Measurements from ENCODE around the gene SLC26A2.

SLC26A2 gene

GRCh38 chr5:149959406-149960236 lies 937 bp upstream of the SLC26A2 start:
- peak; percentile 46 for DNase-seq

- DNase-seq = no peak
Measured at GRCh38 chr5:149961186-149961685, 678 bp downstream of the SLC26A2 start.

- no peak for DNase-seq
Measured at GRCh38 chr5:149961957-149962409, 1.4 kb downstream of the SLC26A2 start.

- no peak for DNase-seq
Measured at GRCh38 chr5:149962601-149963300, 2.2 kb downstream of the SLC26A2 start.

DNA sequence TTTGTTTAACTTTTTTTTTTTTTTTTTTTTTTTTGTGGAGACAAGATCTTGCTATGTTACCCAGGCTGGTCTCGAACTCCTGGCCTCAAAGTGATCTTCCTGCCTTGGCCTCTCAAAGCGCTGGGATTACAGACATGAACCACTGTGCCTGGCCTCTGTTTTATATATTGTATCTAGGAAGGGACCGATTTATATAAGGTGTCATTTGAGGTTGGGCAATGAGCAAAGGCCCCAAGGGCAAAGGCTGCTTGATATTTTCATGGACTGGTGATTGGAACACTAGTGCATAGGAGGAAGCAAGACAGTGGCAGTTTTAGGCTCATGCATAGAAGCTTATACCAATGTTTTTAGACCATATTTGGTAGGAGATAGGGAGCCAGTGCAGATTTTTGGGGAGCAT lies 3.2 kb downstream of the SLC26A2 start:
- no peak for DNase-seq

GRCh38 chr5:149966946-149967345 lies 6.4 kb downstream of the SLC26A2 start:
- no peak for DNase-seq

GRCh38 chr5:149969181-149969930 lies 8.8 kb downstream of the SLC26A2 start:
- no peak for DNase-seq

- no peak for DNase-seq
Measured at GRCh38 chr5:149975409-149975808, 14.9 kb downstream of the SLC26A2 start.

DNA sequence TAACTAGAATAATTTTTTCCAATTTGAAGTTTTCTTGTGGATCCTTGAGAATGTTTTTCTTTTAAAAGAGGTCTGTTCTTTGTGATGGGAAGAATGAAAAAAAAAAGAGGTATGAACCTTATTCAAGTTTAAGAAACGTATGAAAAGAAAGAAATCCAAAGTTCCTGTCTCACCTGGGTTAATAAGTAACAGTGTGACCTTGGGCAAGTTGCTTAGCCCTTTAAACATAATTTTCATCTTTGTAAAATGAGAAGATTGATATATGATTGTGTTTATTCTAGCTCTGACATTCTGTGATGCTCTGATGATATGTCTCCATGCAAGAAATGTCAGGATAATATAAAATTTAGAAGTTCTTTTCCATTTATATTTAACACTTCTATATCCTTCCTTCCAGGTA lies 19.3 kb downstream of the SLC26A2 start:
- no peak for DNase-seq

- no peak for DNase-seq
Measured at GRCh38 chr5:149981206-149981605, 20.6 kb downstream of the SLC26A2 start.

DNA sequence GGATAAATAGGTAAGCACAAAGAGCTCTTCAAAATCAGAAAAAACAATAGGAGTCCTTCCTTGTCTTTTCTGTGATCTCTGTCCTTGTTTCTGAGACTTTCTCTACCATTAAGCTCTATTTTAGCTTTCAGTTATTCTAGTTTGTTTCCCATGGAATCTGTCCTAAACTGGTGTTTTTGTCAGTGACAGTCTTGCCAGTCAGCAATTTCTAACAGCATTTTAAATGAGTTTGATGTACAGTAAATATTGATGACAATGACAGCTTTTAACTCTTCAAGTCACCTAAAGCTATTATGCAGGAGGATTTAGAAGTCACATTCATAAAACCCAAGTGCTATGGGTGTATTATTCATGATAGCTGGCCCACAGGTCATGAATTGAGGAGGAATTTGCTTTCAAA lies 21.9 kb downstream of the SLC26A2 start:
- DNase-seq = no peak

DNA sequence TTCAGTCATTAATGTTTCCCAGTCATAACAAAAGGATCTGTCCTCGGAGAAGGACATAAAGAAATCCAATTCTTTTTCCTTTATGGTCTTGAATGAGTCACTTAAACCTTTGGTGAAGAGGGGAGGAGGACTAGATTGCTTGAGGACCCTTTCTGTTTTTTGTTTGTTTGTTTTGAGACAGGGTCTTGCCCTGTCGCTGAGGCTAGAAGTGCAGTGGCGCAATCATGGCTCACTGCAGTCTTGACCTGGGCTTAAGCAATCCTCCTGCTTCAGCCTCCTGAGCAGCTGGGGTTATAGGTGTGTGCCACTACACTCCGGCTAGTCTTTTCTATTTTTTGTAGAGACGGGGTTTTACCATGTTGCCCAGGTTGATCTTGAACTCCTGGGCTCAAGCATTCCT lies 27.6 kb downstream of the SLC26A2 start:
- no peak for DNase-seq

- peak; percentile 31 for DNase-seq
Measured at GRCh38 chr5:149990518-149991376, 30.2 kb downstream of the SLC26A2 start.

DNA sequence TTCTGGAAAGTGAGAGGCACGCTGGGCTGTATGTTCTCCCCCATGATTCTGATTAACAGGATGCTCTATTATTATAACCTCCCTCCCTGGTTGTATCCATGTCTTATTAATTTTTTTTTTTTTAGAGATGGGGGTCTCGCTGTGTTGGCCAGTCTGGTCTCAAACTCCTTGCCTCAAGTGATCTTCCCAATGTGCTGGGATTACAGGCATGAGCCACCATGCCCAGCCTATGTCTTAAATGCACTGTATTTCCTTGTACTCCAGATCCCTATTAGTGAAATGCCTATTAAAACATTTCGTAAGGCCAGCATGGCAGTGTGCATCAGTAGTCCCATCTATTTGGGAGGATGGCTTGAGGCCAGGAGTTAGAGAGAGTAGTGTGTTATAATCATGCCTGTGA lies 32.9 kb downstream of the SLC26A2 start:
- no peak for DNase-seq

- DNase-seq = no peak
Measured at GRCh38 chr5:149995385-149996204, 35.0 kb downstream of the SLC26A2 start.

DNA sequence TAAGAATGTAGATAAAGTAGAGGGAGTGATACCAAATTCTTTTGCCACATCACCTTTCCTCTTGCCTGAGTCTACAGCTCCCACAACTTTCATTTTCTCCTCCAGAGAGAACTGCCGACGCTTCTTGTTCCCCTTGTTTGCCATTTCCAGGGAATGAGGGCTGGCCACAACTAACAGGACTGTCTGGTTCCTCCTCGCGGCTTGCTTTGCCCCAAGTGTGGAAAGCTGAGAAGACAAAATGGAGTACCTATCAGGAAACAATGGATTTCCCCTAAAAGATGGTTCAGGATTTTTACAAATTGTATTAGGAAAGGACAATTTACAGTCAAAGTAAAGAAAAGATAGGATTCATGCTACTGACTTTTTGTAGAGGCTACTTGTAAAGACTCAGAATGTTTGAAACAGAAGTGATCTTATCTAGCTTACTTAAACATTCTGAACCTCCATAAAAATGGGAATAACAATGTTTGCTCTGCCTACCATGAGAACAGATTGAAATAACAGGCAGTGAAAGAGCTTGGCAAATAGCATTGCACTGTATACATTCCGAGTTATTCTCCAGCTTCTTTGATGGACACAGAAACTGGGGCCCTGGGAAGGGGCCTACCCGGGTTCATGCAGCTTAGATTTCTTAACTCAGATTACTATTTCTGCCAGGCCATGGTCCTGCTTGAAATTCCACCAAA lies 35.8 kb downstream of the SLC26A2 start:
- DNase-seq = no peak

GRCh38 chr5:149998281-149998680 lies 37.7 kb downstream of the SLC26A2 start:
- no peak for DNase-seq

GRCh38 chr5:149999359-149999758 lies 38.8 kb downstream of the SLC26A2 start:
- no peak for DNase-seq

GRCh38 chr5:149999866-150000255 lies 39.3 kb downstream of the SLC26A2 start:
- DNase-seq = no peak

GRCh38 chr5:150000256-150000989 lies 39.9 kb downstream of the SLC26A2 start, which contains the start of the genes HMGXB3 and TIGD6:
Gene HMGXB3 (plus strand): TSS chr5:150000739. CDS start chr5:150004853, 4,114 bp downstream.
Gene TIGD6 (minus strand): TSS chr5:150000654. CDS start chr5:149996348, 4,306 bp downstream.
- DNase-seq = peak; percentile 90

Data from right kidney (tissue), 1 donor.